HFF-Myc (cell line): ENCODE data around the gene ACLY.

Experiments used
- DNase-seq: peaks from one replicate; pipeline ENCODE4 v3.0.0-alpha.2; 2011; ENCODE audit warnings: low read depth; ENCODE audit errors: extremely low read depth
- H3K4me3 ChIP-seq: replicated peaks from 2 replicates; pipeline ENCODE4 v1.5.1; 2011; ENCODE audit warnings: low read depth, mild to moderate bottlenecking, control low read depth, low read length
- CTCF ChIP-seq: IDR thresholded peaks from 2 replicates; pipeline ENCODE4 v1.5.1; 2012; ENCODE audit warnings: mild to moderate bottlenecking, low read depth, low read length, control low read depth; ENCODE audit errors: missing control alignments

The ACLY gene

GRCh38 chr17:41824086-41824485, 94.7 kb downstream of the ACLY start:
- no peak overlapping the region for H3K4me3 ChIP-seq
- TF ChIP-seq CTCF = no peak
- peak; percentile 32 for DNase-seq

- DNase-seq = no peak
- no peak overlapping the region for H3K4me3 ChIP-seq
- TF ChIP-seq CTCF = no peak
Observed at GRCh38 chr17:41823580-41823979, 95.2 kb downstream of the ACLY start.

GRCh38 chr17:41823141-41823524, 95.6 kb downstream of the ACLY start:
- TF ChIP-seq CTCF = no peak
- no peak overlapping the region for H3K4me3 ChIP-seq

GRCh38 chr17:41822216-41823140, 96.3 kb downstream of the ACLY start:
- DNase-seq = no peak
- no peak for TF ChIP-seq CTCF
- no peak overlapping the region for H3K4me3 ChIP-seq

More at GRCh38 chr17:41823141-41823524, 95.6 kb downstream of the ACLY start:
- no peak for DNase-seq

GRCh38 chr17:41821776-41822175, 97.0 kb downstream of the ACLY start:
- H3K4me3 ChIP-seq = no peak overlapping the region
- DNase-seq = no peak
- TF ChIP-seq CTCF = no peak

GRCh38 chr17:41818024-41818423, 100.7 kb downstream of the ACLY start:
- no peak for DNase-seq
- TF ChIP-seq CTCF = no peak

More at GRCh38 chr17:41818024-41818423, 100.7 kb downstream of the ACLY start:
- no peak overlapping the region for H3K4me3 ChIP-seq
